ENCODE measurements around the gene FAM117B. TPM values are rescaled to one million over a fixed set of nuclear protein-coding genes. Genes with fewer than 3 reads are reported as not detected.

FAM117B gene
- total RNA-seq, 4 donors from 2014 or later: 9.2 to 17.5 (median 12.5) TPM

GRCh38 chr2:202608142-202608852 is 26.5 kb upstream of the FAM117B start:
- Histone ChIP-seq H3K36me3 (no peaks in the 10 kb centered on the region), H3K27me3 (no peaks in the 10 kb centered on the region), H3K27ac (no peak overlapping the region), H3K4me3 (no peak overlapping the region), H3K4me1 (peaks cover 0 to 37% (median 22%) of the 10 kb centered on the region in 4 donors), H3K9me3 (no peaks in the 10 kb centered on the region)
- no peak for TF ChIP-seq POLR2A (IDR thresholded peaks at IDR 0.05)
- no peak for TF ChIP-seq CTCF (IDR thresholded peaks at IDR 0.05)
- no peak for DNase-seq (ENCODE audit: low spot score in 2 of 2)
- 79% methylated on average over 2 of the region's 2 CpGs for WGBS, 2 donors

- Histone ChIP-seq H3K4me1 (peaks cover 0 to 37% (median 22%) of the 10 kb centered on the region in 4 donors), H3K9me3 (no peaks in the 10 kb centered on the region), H3K27ac (peak overlapping the region in 3 of 4 donors; percentile 30 to 67 (median 64)), H3K36me3 (no peaks in the 10 kb centered on the region), H3K27me3 (no peaks in the 10 kb centered on the region), H3K4me3 (no peak overlapping the region)
- WGBS, 2 donors: 11 to 22% methylated on average over 3 of the region's 3 CpGs
- no peak for DNase-seq (ENCODE audit: low spot score in 2 of 2)
- no peak for TF ChIP-seq POLR2A (IDR thresholded peaks at IDR 0.05)
- TF ChIP-seq EP300 (IDR thresholded peaks at IDR 0.05): no peak
- no peak for TF ChIP-seq CTCF (IDR thresholded peaks at IDR 0.05)
These were observed 25.2 kb upstream of the FAM117B start for GRCh38 chr2:202609381-202610145.

- 43 to 49% methylated on average over 5 of the region's 5 CpGs for WGBS, 2 donors
- no peak overlapping the region for H3K4me3 ChIP-seq
- H3K27ac ChIP-seq: peak overlapping the region in 2 of 4 donors; percentile 64 to 67
- H3K27me3 ChIP-seq: no peaks in the 10 kb centered on the region
- H3K9me3 ChIP-seq: no peaks in the 10 kb centered on the region
- H3K36me3 ChIP-seq: no peaks in the 10 kb centered on the region
- peaks cover 0 to 37% (median 22%) of the 10 kb centered on the region in 4 donors for H3K4me1 ChIP-seq
- DNase-seq (ENCODE audit: low spot score in 2 of 2): no peak
- TF ChIP-seq CTCF (IDR thresholded peaks at IDR 0.05) (no peak), POLR2A (IDR thresholded peaks at IDR 0.05) (no peak), EP300 (IDR thresholded peaks at IDR 0.05) (no peak)
These were observed 24.4 kb upstream of the FAM117B start for GRCh38 chr2:202610380-202610779.

- no peak for TF ChIP-seq EP300 (IDR thresholded peaks at IDR 0.05)
- TF ChIP-seq CTCF (IDR thresholded peaks at IDR 0.05): no peak
- no peak for TF ChIP-seq POLR2A (IDR thresholded peaks at IDR 0.05)
- WGBS, 2 donors: 87 to 93% methylated on average over 1 of the region's 1 CpG
- no peaks in the 10 kb centered on the region for H3K36me3 ChIP-seq
These were observed 22.6 kb upstream of the FAM117B start for GRCh38 chr2:202612145-202612544.

GRCh38 chr2:202613479-202613878 is 21.3 kb upstream of the FAM117B start:
- no peaks in the 10 kb centered on the region for H3K9me3 ChIP-seq
- TF ChIP-seq CTCF (IDR thresholded peaks at IDR 0.05) (no peak), EP300 (IDR thresholded peaks at IDR 0.05) (no peak), POLR2A (IDR thresholded peaks at IDR 0.05) (no peak)
- WGBS, 2 donors: 66 to 70% methylated on average over 4 of the region's 4 CpGs
- no peaks in the 10 kb centered on the region for H3K36me3 ChIP-seq
- H3K4me1 ChIP-seq: peaks cover 0 to 37% (median 22%) of the 10 kb centered on the region in 4 donors
- H3K27ac ChIP-seq: no peak overlapping the region
- H3K27me3 ChIP-seq: no peaks in the 10 kb centered on the region
- no peak overlapping the region for H3K4me3 ChIP-seq
- no peak for DNase-seq (ENCODE audit: low spot score in 2 of 2)

More at GRCh38 chr2:202612145-202612544, 22.6 kb upstream of the FAM117B start:
- H3K4me1 ChIP-seq: peaks cover 0 to 37% (median 22%) of the 10 kb centered on the region in 4 donors
- no peak for DNase-seq (ENCODE audit: low spot score in 2 of 2)
- H3K27ac ChIP-seq: no peak overlapping the region
- no peak overlapping the region for H3K4me3 ChIP-seq
- H3K9me3 ChIP-seq: no peaks in the 10 kb centered on the region
- no peaks in the 10 kb centered on the region for H3K27me3 ChIP-seq

All from tibial nerve (tissue), 4 donors.